Endothelial cell of umbilical vein (primary cell): ENCODE measurements around the gene MALT1. TPM values are rescaled to one million over a fixed set of nuclear protein-coding genes. Genes with fewer than 3 reads are reported as not detected.

ENCODE experiments used
- BruUV-seq: library from RNA; stranded (reverse); fragments of 400-500 nt; replicated peaks from 2 replicates; lab custom pipeline; 2021; lab: Mats Ljungman, UMichigan
- CTCF ChIA-PET: fragments of 300-600, 350-600 bp; sonication (Branson Sonifier 250); formaldehyde crosslinking; loops from one replicate; lab custom pipeline; 2021; ENCODE audit warnings: antibody characterized with exemption, inconsistent platforms; lab: Charles Lee
- POLR2A ChIA-PET: fragments of 300-600, 350-600 bp; sonication (Branson Sonifier 250); formaldehyde crosslinking; loops from one replicate; lab custom pipeline; 2021; ENCODE audit warnings: antibody characterized with exemption, inconsistent platforms; lab: Charles Lee
- DNase-seq: peaks from one replicate; pipeline ENCODE4 v3.0.0-alpha.2; 2011; ENCODE audit warnings: low read depth, low spot score
- FAIRE-seq: peaks from 2 replicates; lab custom pipeline; 2011; peaks lifted over from hg19 to GRCh38; lab: Jason Lieb, UNC
- H2AFZ ChIP-seq: 2 replicates; pipeline ENCODE4 v1.6.0; 2012; ENCODE audit warnings: low read depth, low read length, control low read depth, inconsistent platforms
- H3K27ac ChIP-seq: 2 replicates; pipeline ENCODE4 v1.5.1; 2011; ENCODE audit warnings: low read depth, mild to moderate bottlenecking, control low read depth, low read length, moderate library complexity; ENCODE audit not compliant: insufficient read depth
- H3K27me3 ChIP-seq, 2 experiments: 2 replicates each; pipeline versions ENCODE4 v1.6.0 to v1.6.1; 2011; ENCODE audit warnings: low read length in 2 of 2, mixed read lengths in 1 of 2; ENCODE audit not compliant: control insufficient read depth in 2 of 2, insufficient read depth in 2 of 2
- H3K36me3 ChIP-seq, 2 experiments: 2 replicates in 1 of 2; 3 replicates in 1 of 2; pipeline ENCODE4 v1.5.1; 2011; ENCODE audit warnings: low read length in 2 of 2, mild to moderate bottlenecking in 1 of 2, moderate library complexity in 1 of 2; ENCODE audit not compliant: control insufficient read depth in 2 of 2, insufficient read depth in 2 of 2; ENCODE audit errors: extremely low read depth in 1 of 2
- H3K4me1 ChIP-seq: 3 replicates; pipeline ENCODE4 v1.5.1; 2011; ENCODE audit warnings: mild to moderate bottlenecking, low read length; ENCODE audit not compliant: control insufficient read depth, insufficient read depth; ENCODE audit errors: extremely low read depth
- H3K4me2 ChIP-seq: 2 replicates; pipeline ENCODE4 v1.6.1; 2011; ENCODE audit warnings: low read length, control low read depth, mixed read lengths; ENCODE audit not compliant: insufficient read depth
- H3K4me3 ChIP-seq, 3 experiments: fragments of 200-600 bp in 1 of 3; sonication (generic), shearing (Covaris generic) in 1 of 3; replicated peaks in 1 of 3; 2 replicates each; pipeline ENCODE4 v1.5.1; 2011 to 2016; ENCODE audit warnings: control low read depth in 3 of 3, low read length in 3 of 3, mild to moderate bottlenecking in 2 of 3, inconsistent platforms in 1 of 3, low read depth in 1 of 3, moderate library complexity in 1 of 3; ENCODE audit not compliant: insufficient read depth in 1 of 3
- H3K79me2 ChIP-seq: 2 replicates; pipeline ENCODE4 v1.6.0; 2012; ENCODE audit warnings: low read length, inconsistent platforms; ENCODE audit not compliant: control insufficient read depth, insufficient read depth
- H3K9ac ChIP-seq: replicated peaks from 2 replicates; pipeline ENCODE3; 2011; ENCODE audit warnings: low read length, control low read depth; ENCODE audit not compliant: insufficient read depth; ENCODE audit errors: extremely low read depth
- H3K9me1 ChIP-seq: replicated peaks from 3 replicates; pipeline ENCODE4 v1.6.0; 2011; ENCODE audit warnings: mild to moderate bottlenecking, low read length; ENCODE audit not compliant: control insufficient read depth, insufficient read depth; ENCODE audit errors: extremely low read depth
- H3K9me3 ChIP-seq: replicated peaks from 2 replicates; pipeline ENCODE4 v1.5.1; 2012; ENCODE audit warnings: low read length, inconsistent platforms; ENCODE audit not compliant: control insufficient read depth, insufficient read depth
- H4K20me1 ChIP-seq: replicated peaks from 2 replicates; pipeline ENCODE3; 2011; ENCODE audit warnings: mild to moderate bottlenecking, low read length; ENCODE audit not compliant: control insufficient read depth, insufficient read depth; ENCODE audit errors: extremely low read depth
- EZH2 ChIP-seq: IDR thresholded peaks from 2 replicates; pipeline ENCODE4 v1.6.1; 2012; ENCODE audit warnings: borderline replicate concordance, low read depth, mild to moderate bottlenecking, moderate library complexity, low read length, inconsistent platforms; ENCODE audit not compliant: severe bottlenecking
- FOS ChIP-seq: IDR thresholded peaks from 2 replicates; pipeline ENCODE4 v1.6.1; 2011; ENCODE audit warnings: mild to moderate bottlenecking, low read length, moderate library complexity, borderline replicate concordance; ENCODE audit not compliant: insufficient read depth
- GATA2 ChIP-seq: IDR thresholded peaks from 2 replicates; pipeline ENCODE4 v1.7.0; 2011; ENCODE audit warnings: low read depth, mild to moderate bottlenecking, moderate library complexity, mixed read lengths, low read length; ENCODE audit not compliant: insufficient read length, insufficient read depth
- JUN ChIP-seq: IDR thresholded peaks from 2 replicates; pipeline ENCODE4 v1.6.1; 2011; ENCODE audit warnings: borderline replicate concordance, low read depth; ENCODE audit not compliant: insufficient read length, insufficient read depth
- MAX ChIP-seq: IDR thresholded peaks from 2 replicates; pipeline ENCODE4 v1.6.1; 2011; ENCODE audit not compliant: insufficient read depth, insufficient read length
- MYC ChIP-seq: IDR thresholded peaks from one replicate; pipeline ENCODE4 v1.6.1; 2011; ENCODE audit warnings: mild to moderate bottlenecking, low read depth, low read length
- POLR2A ChIP-seq: IDR thresholded peaks from 2 replicates; pipeline ENCODE4 v1.6.1; 2012; ENCODE audit warnings: low read depth, mild to moderate bottlenecking, control low read depth, low read length
- POLR2AphosphoS5 ChIP-seq: IDR thresholded peaks from 2 replicates; pipeline ENCODE4 v1.6.1; 2012; ENCODE audit warnings: low read depth, mild to moderate bottlenecking, control low read depth, low read length, moderate library complexity; ENCODE audit not compliant: insufficient read depth
- dilution Hi-C: fragments of 300-500 bp; cut with MboI; formaldehyde crosslinking; loops from one replicate; pipeline ENCODE4 v1.15.0; 2019; ENCODE audit warnings: low sequenced_read_pairs; ENCODE audit not compliant: extremely low pct_ligation_motif_present
- intact Hi-C: fragments of 100-400 bp; cut with micrococcal nuclease; formaldehyde crosslinking; loops from one replicate; pipeline ENCODE4 v1.10.0; 2022
- polyA plus RNA-seq, 4 experiments: library from polyadenylated mRNA; depleted of rRNA in 3 of 4; stranded (reverse) in 3 of 4; unstranded in 1 of 4; fragments of >200 nt; gene quantifications; 2 replicates each; pipeline versions ENCODE4 v1.2.1 to v1.2.3, GENCODE V29; 2011 to 2012; ENCODE audit warnings: missing spikeins in 1 of 4
- total RNA-seq: library from RNA; stranded (reverse); gene quantifications from 2 replicates; pipeline ENCODE4 v1.2.3, GENCODE V29; 2021
- TF ChIP-seq, protein P1 (sequence below), 2 donors: IDR thresholded peaks; 1 replicate in 1 of 2; 2 replicates in 1 of 2; pipeline ENCODE4 v1.5.1; 2011; ENCODE audit warnings: low read length in 2 of 2, mild to moderate bottlenecking in 2 of 2, moderate library complexity in 2 of 2, control low read depth in 1 of 2, inconsistent platforms in 1 of 2, low read depth in 1 of 2; ENCODE audit not compliant: insufficient read depth in 1 of 2; ENCODE audit errors: extremely low read depth in 1 of 2

Gene MALT1
- total and polyA plus RNA-seq, 2 donors (not counting 3 experiments of a cell fraction or from before 2014, with no cell fraction given): 2.8 to 5.1 TPM

- intact Hi-C loops: no loop called here
- POLR2A ChIA-PET: interaction anchor here (0.7 kb wide), 1 partner anchor 110 kb away, joined by 4 read pairs; no protein-coding TSS in a partner anchor
- Histone ChIP-seq H3K4me1 (no peaks in the 10 kb centered on the region), H3K4me2 (no peak overlapping the region), H3K79me2 (no peaks in the 10 kb centered on the region), H3K27me3 (no peaks in the 10 kb centered on the region), H4K20me1 (no peaks in the 10 kb centered on the region), H2AFZ (no peak overlapping the region), H3K9ac (no peak overlapping the region), H3K4me3 (no peak overlapping the region), H3K9me3 (no peaks in the 10 kb centered on the region), H3K36me3 (no peaks in the 10 kb centered on the region), H3K27ac (no peak overlapping the region), H3K9me1 (no peaks in the 10 kb centered on the region)
- FAIRE-seq (no peak), DNase-seq (no peak)
- dilution Hi-C loops: loop anchor here (25.0 kb wide), 1 partner anchor 266 kb away; no protein-coding TSS in a partner anchor
- no peak for TF ChIP-seq POLR2AphosphoS5
- no peak for TF ChIP-seq GATA2
- no peak for TF ChIP-seq JUN
- no peak for TF ChIP-seq MAX
- no peak for TF ChIP-seq POLR2A
- TF ChIP-seq EZH2: no peak
- TF ChIP-seq MYC: no peak
- no peak for TF ChIP-seq FOS
- TF ChIP-seq, protein P1, sequence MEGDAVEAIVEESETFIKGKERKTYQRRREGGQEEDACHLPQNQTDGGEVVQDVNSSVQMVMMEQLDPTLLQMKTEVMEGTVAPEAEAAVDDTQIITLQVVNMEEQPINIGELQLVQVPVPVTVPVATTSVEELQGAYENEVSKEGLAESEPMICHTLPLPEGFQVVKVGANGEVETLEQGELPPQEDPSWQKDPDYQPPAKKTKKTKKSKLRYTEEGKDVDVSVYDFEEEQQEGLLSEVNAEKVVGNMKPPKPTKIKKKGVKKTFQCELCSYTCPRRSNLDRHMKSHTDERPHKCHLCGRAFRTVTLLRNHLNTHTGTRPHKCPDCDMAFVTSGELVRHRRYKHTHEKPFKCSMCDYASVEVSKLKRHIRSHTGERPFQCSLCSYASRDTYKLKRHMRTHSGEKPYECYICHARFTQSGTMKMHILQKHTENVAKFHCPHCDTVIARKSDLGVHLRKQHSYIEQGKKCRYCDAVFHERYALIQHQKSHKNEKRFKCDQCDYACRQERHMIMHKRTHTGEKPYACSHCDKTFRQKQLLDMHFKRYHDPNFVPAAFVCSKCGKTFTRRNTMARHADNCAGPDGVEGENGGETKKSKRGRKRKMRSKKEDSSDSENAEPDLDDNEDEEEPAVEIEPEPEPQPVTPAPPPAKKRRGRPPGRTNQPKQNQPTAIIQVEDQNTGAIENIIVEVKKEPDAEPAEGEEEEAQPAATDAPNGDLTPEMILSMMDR (IDR thresholded peaks at IDR 0.05; ENCODE audit: extremely low read depth in 1 of 2, insufficient read depth in 1 of 2, low read depth in 1 of 2, low read length in 2 of 2): no peak
- CTCF ChIA-PET: no interaction called here
- BruUV-seq: no TSS peak
Observed at GRCh38 chr18:58796220-58796619, 125.0 kb downstream of the MALT1 start.
